ENCODE results near the gene CLEC16A.

Gene CLEC16A

DNA sequence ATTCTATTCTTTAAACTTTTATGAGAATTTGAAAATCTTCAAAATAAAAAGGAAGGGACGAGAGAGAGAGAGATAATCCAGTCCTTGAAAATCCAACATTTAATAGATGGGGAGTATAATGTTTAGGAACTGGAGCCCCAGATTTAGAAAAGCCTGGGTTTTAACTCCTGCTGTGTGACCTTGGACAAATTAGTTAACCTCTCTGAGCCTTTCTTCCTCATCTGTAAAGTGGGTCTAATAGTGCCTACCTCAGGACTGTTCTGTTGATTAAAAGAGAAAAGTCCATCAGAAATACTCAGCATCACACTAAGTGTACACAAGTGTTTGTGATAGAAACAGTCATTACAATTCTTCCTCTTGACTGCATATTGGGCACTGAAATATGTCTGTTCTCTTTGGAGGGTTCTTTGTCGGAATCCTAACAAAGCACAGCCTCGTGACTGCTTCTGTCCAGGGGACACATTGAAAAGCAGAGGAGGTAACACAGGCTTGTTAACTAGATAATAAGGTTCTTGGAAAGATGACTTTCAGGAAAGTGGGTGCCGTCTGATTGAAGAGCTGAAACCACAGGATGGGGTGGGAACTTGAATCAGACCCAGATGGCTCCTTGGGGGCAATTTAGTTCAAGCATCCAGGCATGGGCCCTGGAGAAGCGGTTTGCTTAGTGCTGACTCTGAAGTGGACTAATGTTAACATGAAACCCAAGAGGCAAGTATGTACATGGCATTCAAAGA is 128.2 kb downstream of the CLEC16A start:
- no peak for TF ChIP-seq POLR2A (IDR thresholded peaks at IDR 0.05; ENCODE audit: low read depth, low read length)
- no peak for DNase-seq (ENCODE audit: insufficient read length, low spot score)
- no peak for FAIRE-seq

DNA sequence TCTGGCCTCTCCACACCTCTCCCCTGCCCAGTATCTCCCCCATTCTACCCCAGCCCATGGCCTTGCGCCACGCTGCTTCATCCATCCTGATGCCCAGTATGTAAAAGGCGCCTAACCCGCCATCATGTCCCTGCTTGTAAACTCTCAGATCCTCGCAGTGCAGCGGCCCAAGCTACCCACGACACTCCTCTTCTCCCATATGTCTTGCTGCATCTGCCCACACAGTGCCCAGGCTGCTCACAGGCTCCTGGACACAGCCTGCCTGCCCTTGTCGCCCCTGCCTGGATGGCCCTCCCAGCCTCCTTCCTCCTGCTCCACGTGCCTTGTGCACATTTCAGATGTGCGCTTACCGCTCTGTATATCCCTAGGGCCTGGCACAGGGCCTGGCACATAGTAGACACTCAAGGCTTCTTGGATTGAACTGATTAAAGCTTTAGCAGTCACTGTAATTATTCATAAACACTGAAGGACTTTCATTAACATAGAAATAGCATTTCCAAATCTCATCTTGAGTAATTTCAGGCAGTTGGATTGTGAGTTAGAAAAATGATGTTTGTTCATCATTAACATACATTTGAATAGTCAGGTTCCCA is 129.1 kb downstream of the CLEC16A start:
- no peak for DNase-seq (ENCODE audit: insufficient read length, low spot score)
- TF ChIP-seq POLR2A (IDR thresholded peaks at IDR 0.05; ENCODE audit: low read depth, low read length): no peak
- FAIRE-seq: no peak

DNA sequence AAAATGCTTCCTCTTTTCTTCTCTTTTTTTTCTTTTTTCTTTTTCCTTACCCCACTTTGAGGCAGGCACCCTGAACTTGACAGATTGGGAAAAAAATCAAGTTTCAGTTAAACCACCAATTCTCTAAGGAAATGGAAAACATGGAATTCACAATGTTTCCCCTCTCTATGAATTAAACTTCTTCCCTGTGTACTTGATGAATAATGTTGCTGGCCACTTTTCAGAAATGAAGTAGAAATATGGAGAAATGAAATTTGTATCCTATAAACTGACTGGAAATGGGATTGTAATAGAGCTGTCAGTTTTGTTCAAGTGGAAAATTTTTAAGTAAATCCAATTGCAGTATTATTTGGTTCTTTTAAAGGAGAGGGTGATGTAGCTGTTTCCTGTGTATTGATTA is 129.8 kb downstream of the CLEC16A start:
- TF ChIP-seq POLR2A (IDR thresholded peaks at IDR 0.05; ENCODE audit: low read depth, low read length): no peak
- FAIRE-seq (no peak), DNase-seq (ENCODE audit: insufficient read length, low spot score) (no peak)

GRCh38 chr16:11075163-11075562 is 130.8 kb downstream of the CLEC16A start:
- no peak for FAIRE-seq
- TF ChIP-seq POLR2A (IDR thresholded peaks at IDR 0.05; ENCODE audit: low read depth, low read length): no peak
- DNase-seq (ENCODE audit: insufficient read length, low spot score): no peak

DNA sequence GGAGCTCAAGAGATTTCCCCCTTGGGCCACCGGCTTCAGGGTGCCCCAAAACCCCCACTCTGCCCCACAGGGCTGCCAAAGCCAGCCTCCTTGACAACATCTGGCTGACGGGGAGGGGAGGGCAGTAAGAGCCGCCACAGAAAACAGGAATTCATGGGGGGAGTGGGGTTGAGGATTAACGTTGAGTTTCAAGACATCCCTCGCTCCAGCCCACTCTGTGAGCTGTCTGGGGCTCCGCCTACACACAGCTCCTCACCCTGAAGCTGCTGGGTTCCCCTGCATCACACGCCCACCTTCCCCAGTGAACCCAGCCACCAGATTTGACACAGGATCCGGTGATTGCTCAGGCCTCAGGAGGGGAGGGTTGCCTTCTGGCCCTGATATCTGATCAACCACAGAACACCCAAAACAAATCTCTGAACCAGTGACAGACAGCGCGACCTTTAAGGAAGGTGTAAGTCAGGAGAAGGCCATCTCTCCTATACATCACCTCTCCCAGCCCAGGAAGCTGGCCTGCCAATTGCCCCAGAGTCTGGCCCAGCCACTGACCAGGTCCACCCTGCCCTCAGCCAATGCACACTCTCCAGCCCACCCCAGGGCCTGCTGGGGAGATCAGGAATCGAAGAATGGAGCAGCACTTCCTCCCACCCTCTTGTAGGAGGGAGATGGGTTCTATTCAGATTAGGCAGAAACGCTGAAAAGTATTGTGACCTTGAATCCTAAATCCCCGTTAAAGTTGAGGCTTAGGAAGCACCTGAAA is 132.1 kb downstream of the CLEC16A start:
- no peak for DNase-seq (ENCODE audit: insufficient read length, low spot score)
- no peak for TF ChIP-seq POLR2A (IDR thresholded peaks at IDR 0.05; ENCODE audit: low read depth, low read length)
- no peak for FAIRE-seq

- FAIRE-seq: peak; percentile 36
Observed at GRCh38 chr16:11078812-11079459, 134.6 kb downstream of the CLEC16A start.

GRCh38 chr16:11079652-11080187 is 135.4 kb downstream of the CLEC16A start:
- DNase-seq (ENCODE audit: insufficient read length, low spot score): peak; percentile 62
- no peak for TF ChIP-seq POLR2A (IDR thresholded peaks at IDR 0.05; ENCODE audit: low read depth, low read length)
- FAIRE-seq: no peak

More at GRCh38 chr16:11078812-11079459, 134.6 kb downstream of the CLEC16A start:
- no peak for TF ChIP-seq POLR2A (IDR thresholded peaks at IDR 0.05; ENCODE audit: low read depth, low read length)
- DNase-seq (ENCODE audit: insufficient read length, low spot score): peak; percentile 41

GRCh38 chr16:11080327-11080967 is 136.1 kb downstream of the CLEC16A start:
- no peak for TF ChIP-seq POLR2A (IDR thresholded peaks at IDR 0.05; ENCODE audit: low read depth, low read length)
- FAIRE-seq: no peak
- DNase-seq (ENCODE audit: insufficient read length, low spot score): no peak

DNA sequence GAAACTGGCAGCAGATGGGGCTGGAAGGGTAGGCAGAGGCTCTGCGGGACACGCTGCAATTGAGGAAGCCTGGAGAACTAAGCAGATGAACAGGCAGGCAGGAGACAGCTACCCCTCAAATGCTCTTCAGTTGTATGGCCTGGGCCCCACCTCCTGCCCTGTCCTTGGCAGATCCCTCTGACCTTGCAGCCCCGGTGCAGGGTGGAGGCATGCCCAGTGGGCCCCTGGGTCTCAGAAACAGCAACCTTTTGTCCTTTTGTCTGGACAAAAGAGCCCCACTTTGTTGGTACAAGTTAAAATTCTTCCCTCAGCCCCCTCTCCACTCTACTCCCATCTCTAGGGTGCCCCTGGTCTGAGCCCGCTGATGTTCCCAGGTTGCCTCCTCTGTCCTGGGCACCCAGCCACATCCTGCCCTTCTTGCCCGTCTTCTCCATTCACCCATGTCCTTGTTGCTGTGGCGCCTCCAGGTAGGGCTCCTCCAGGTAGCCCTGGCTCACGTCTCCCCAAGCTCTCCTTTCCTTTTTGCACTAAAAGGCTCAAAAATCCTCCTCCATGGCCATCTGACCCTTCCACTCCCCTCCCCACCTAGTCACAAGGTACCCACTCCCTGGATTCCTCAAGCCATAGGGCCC is 136.8 kb downstream of the CLEC16A start:
- DNase-seq (ENCODE audit: insufficient read length, low spot score) (no peak), FAIRE-seq (no peak)
- TF ChIP-seq POLR2A (IDR thresholded peaks at IDR 0.05; ENCODE audit: low read depth, low read length): no peak

DNA sequence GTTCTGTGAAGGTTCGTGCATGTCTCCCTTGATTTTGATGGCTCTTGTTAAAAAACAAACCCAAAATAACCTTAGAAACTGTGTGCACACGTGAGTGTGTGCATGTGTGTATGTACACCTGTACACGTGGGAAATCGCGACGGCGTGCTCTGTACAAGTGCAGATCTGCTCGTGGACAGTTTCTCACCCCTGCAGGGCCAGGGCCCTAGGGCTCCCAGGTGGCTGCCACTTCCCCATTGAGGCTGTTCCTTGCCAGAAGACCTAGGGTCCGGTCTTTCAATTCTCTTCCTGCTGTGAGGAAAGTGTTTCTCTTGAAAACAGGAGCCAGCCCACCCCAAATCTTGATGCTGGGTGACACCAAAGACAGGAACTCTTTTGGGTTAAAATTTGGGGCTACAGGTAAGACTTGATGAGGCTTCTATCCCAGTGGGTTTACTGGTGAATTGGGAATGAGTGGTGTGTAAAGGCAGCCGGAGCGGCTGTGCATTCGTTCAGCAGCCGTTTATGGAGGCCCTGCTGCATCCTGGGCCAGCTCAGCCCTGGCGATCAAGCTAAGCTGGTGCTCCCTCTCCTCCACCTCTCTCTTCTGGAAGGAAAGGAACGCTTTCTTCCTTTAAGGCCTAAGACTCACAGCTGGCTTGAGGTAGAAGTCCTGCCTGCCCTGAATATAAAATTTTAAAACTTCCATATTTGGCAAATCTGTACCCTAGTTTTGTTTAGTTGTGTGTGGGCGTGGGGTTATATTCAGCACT is 137.9 kb downstream of the CLEC16A start:
- no peak for TF ChIP-seq POLR2A (IDR thresholded peaks at IDR 0.05; ENCODE audit: low read depth, low read length)
- FAIRE-seq (no peak), DNase-seq (ENCODE audit: insufficient read length, low spot score) (no peak)

GRCh38 chr16:11082860-11083388 is 138.6 kb downstream of the CLEC16A start:
- FAIRE-seq (no peak), DNase-seq (ENCODE audit: insufficient read length, low spot score) (no peak)
- TF ChIP-seq POLR2A (IDR thresholded peaks at IDR 0.05; ENCODE audit: low read depth, low read length): no peak

GRCh38 chr16:11084484-11084875 is 140.1 kb downstream of the CLEC16A start:
- no peak for FAIRE-seq
- TF ChIP-seq POLR2A (IDR thresholded peaks at IDR 0.05; ENCODE audit: low read depth, low read length): no peak
- DNase-seq (ENCODE audit: insufficient read length, low spot score): no peak
